Rectal smooth muscle tissue (tissue), 1 donor: ENCODE data around the gene TAAR1.
"Not testable (repeated sequence)": the region's sequence is repeated elsewhere in the genome, so short reads cannot be mapped to it uniquely, and the experiment has no call there.

Source experiments
- H3K27ac ChIP-seq: one replicate; pipeline ENCODE4 v1.7.0; 2013; ENCODE audit warnings: low read depth, low read length, inconsistent platforms
- H3K27me3 ChIP-seq: one replicate; pipeline ENCODE4 v1.7.0; 2013; ENCODE audit warnings: low read length; ENCODE audit not compliant: control insufficient read depth, insufficient read depth
- H3K36me3 ChIP-seq: one replicate; pipeline ENCODE4 v1.7.0; 2013; ENCODE audit warnings: low read length; ENCODE audit not compliant: control insufficient read depth, insufficient read depth
- H3K4me1 ChIP-seq: one replicate; pipeline ENCODE4 v1.7.0; 2013; ENCODE audit warnings: low read length; ENCODE audit not compliant: control insufficient read depth, insufficient read depth
- H3K4me3 ChIP-seq: one replicate; pipeline ENCODE4 v1.7.0; 2013; ENCODE audit warnings: low read length
- H3K9ac ChIP-seq: one replicate; pipeline ENCODE4 v1.7.0; 2013; ENCODE audit warnings: low read length

Gene TAAR1

GRCh38 chr6:132683543-132683942, 24.6 kb upstream of the TAAR1 start:
- H3K36me3 ChIP-seq: no peaks in the 10 kb centered on the region
- no peak overlapping the region for H3K4me3 ChIP-seq
- H3K4me1 ChIP-seq: no peaks in the 10 kb centered on the region
- no peak overlapping the region for H3K9ac ChIP-seq
- no peak overlapping the region for H3K27ac ChIP-seq
- no peaks in the 10 kb centered on the region for H3K27me3 ChIP-seq

GRCh38 chr6:132679094-132679493, 20.1 kb upstream of the TAAR1 start:
- not testable (repeated sequence) for H3K27me3 ChIP-seq, H3K4me3 ChIP-seq, H3K36me3 ChIP-seq, H3K4me1 ChIP-seq, H3K27ac ChIP-seq, H3K9ac ChIP-seq

- Histone ChIP-seq H3K36me3 (no peaks in the 10 kb centered on the region), H3K27ac (no peak overlapping the region), H3K27me3 (no peaks in the 10 kb centered on the region), H3K4me3 (no peak overlapping the region), H3K9ac (no peak overlapping the region), H3K4me1 (no peaks in the 10 kb centered on the region)
Observed at GRCh38 chr6:132675749-132676148, 16.8 kb upstream of the TAAR1 start.

GRCh38 chr6:132675002-132675401, 16.0 kb upstream of the TAAR1 start:
- Histone ChIP-seq H3K4me3 (no peak overlapping the region), H3K9ac (no peak overlapping the region), H3K27me3 (no peaks in the 10 kb centered on the region), H3K4me1 (no peaks in the 10 kb centered on the region), H3K36me3 (no peaks in the 10 kb centered on the region), H3K27ac (no peak overlapping the region)

- Histone ChIP-seq H3K4me3 (no peak overlapping the region), H3K27me3 (no peaks in the 10 kb centered on the region), H3K27ac (no peak overlapping the region), H3K36me3 (no peaks in the 10 kb centered on the region), H3K4me1 (no peaks in the 10 kb centered on the region), H3K9ac (no peak overlapping the region)
Observed at GRCh38 chr6:132673376-132674094, 14.6 kb upstream of the TAAR1 start.

- H3K27ac ChIP-seq: no peak overlapping the region
Observed at GRCh38 chr6:132671295-132671694, 12.3 kb upstream of the TAAR1 start.

GRCh38 chr6:132669690-132670291, 10.8 kb upstream of the TAAR1 start:
- Histone ChIP-seq H3K4me1 (no peaks in the 10 kb centered on the region), H3K4me3 (no peak overlapping the region), H3K36me3 (no peaks in the 10 kb centered on the region), H3K27ac (no peak overlapping the region), H3K9ac (no peak overlapping the region), H3K27me3 (no peaks in the 10 kb centered on the region)

More at GRCh38 chr6:132671295-132671694, 12.3 kb upstream of the TAAR1 start:
- Histone ChIP-seq H3K9ac (no peak overlapping the region), H3K4me3 (no peak overlapping the region), H3K4me1 (no peaks in the 10 kb centered on the region), H3K36me3 (no peaks in the 10 kb centered on the region), H3K27me3 (no peaks in the 10 kb centered on the region)

GRCh38 chr6:132666118-132666517, 7.1 kb upstream of the TAAR1 start:
- Histone ChIP-seq H3K36me3 (no peaks in the 10 kb centered on the region), H3K4me3 (no peak overlapping the region), H3K4me1 (no peaks in the 10 kb centered on the region), H3K27me3 (no peaks in the 10 kb centered on the region), H3K9ac (no peak overlapping the region), H3K27ac (no peak overlapping the region)

GRCh38 chr6:132664309-132665034, 5.5 kb upstream of the TAAR1 start:
- Histone ChIP-seq H3K4me1 (no peaks in the 10 kb centered on the region), H3K27me3 (no peaks in the 10 kb centered on the region), H3K4me3 (no peak overlapping the region), H3K36me3 (no peaks in the 10 kb centered on the region), H3K9ac (no peak overlapping the region), H3K27ac (no peak overlapping the region)

GRCh38 chr6:132663661-132664060, 4.7 kb upstream of the TAAR1 start:
- no peaks in the 10 kb centered on the region for H3K36me3 ChIP-seq
- no peaks in the 10 kb centered on the region for H3K4me1 ChIP-seq
- no peaks in the 10 kb centered on the region for H3K27me3 ChIP-seq
- no peak overlapping the region for H3K4me3 ChIP-seq
- no peak overlapping the region for H3K9ac ChIP-seq
- H3K27ac ChIP-seq: no peak overlapping the region

- H3K9ac ChIP-seq: no peak overlapping the region
- no peaks in the 10 kb centered on the region for H3K36me3 ChIP-seq
- no peaks in the 10 kb centered on the region for H3K4me1 ChIP-seq
- no peaks in the 10 kb centered on the region for H3K27me3 ChIP-seq
- no peak overlapping the region for H3K4me3 ChIP-seq
- H3K27ac ChIP-seq: no peak overlapping the region
Observed at GRCh38 chr6:132661906-132662305, 2.9 kb upstream of the TAAR1 start.

- Histone ChIP-seq H3K9ac (no peak overlapping the region), H3K27me3 (no peaks in the 10 kb centered on the region), H3K27ac (no peak overlapping the region), H3K36me3 (no peaks in the 10 kb centered on the region), H3K4me3 (no peak overlapping the region), H3K4me1 (no peaks in the 10 kb centered on the region)
Observed at GRCh38 chr6:132651062-132651461, 7.9 kb downstream of the TAAR1 start.
